B cell (primary cell): Measurements from ENCODE around the gene SLC43A2.

Experiments
- EZH2 ChIP-seq: IDR thresholded peaks from 2 replicates; pipeline ENCODE4 v1.6.1; 2012; ENCODE audit warnings: borderline replicate concordance, low read depth, mild to moderate bottlenecking, moderate library complexity, low read length; ENCODE audit not compliant: insufficient read depth, poor library complexity, severe bottlenecking
- TF ChIP-seq, protein P1 (sequence below): fragments of 200-600 bp; IDR thresholded peaks from one replicate; pipeline ENCODE4 v1.8.0; 2022; ENCODE audit warnings: antibody characterized with exemption, mild to moderate bottlenecking

DNA sequence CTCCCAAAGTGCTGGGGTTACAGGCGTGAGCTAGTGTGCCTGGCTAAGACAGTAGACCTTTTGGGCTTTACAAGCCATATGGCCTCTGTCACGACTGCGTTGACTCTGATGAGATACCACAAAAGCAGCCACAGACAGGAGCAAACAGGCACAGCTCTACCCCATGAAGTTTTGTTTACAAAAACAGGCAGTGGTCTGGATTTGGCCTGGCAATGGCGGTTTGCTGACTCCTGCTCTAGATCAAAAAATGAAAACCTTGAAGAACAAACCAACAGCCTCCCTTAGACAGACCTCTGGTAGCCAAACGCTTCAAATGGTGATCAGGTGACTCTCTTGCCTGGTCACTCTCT lies 20.7 kb downstream of the SLC43A2 start:
- TF ChIP-seq, protein P1, sequence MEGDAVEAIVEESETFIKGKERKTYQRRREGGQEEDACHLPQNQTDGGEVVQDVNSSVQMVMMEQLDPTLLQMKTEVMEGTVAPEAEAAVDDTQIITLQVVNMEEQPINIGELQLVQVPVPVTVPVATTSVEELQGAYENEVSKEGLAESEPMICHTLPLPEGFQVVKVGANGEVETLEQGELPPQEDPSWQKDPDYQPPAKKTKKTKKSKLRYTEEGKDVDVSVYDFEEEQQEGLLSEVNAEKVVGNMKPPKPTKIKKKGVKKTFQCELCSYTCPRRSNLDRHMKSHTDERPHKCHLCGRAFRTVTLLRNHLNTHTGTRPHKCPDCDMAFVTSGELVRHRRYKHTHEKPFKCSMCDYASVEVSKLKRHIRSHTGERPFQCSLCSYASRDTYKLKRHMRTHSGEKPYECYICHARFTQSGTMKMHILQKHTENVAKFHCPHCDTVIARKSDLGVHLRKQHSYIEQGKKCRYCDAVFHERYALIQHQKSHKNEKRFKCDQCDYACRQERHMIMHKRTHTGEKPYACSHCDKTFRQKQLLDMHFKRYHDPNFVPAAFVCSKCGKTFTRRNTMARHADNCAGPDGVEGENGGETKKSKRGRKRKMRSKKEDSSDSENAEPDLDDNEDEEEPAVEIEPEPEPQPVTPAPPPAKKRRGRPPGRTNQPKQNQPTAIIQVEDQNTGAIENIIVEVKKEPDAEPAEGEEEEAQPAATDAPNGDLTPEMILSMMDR, result no peak
- no peak for TF ChIP-seq EZH2
